GM12892 (cell line): ENCODE data around the gene ARHGAP27. TPM values are rescaled to one million over a fixed set of nuclear protein-coding genes. Genes with fewer than 3 reads are reported as not detected.
"Not testable (repeated sequence)": the region's sequence is repeated elsewhere in the genome, so short reads cannot be mapped to it uniquely, and the experiment has no call there.

Experiments used
- DNase-seq: peaks from one replicate; pipeline ENCODE4 v3.0.0; 2011; ENCODE audit not compliant: insufficient read length
- FAIRE-seq: peaks from 2 replicates; lab custom pipeline; 2011; peaks lifted over from hg19 to GRCh38; lab: Jason Lieb, UNC
- POLR2A ChIP-seq: IDR thresholded peaks from 2 replicates; pipeline ENCODE4 v1.6.1; 2011; ENCODE audit warnings: low read depth, low read length, control low read depth
- POLR2AphosphoS5 ChIP-seq: IDR thresholded peaks from 2 replicates; pipeline ENCODE4 v1.6.1; 2011; ENCODE audit warnings: low read depth, low read length, control low read depth
- TAF1 ChIP-seq: IDR thresholded peaks from 2 replicates; pipeline ENCODE4 v1.6.1; 2011; ENCODE audit warnings: low read depth, mild to moderate bottlenecking, control low read depth, low read length, borderline replicate concordance
- polyA plus RNA-seq: library from polyadenylated mRNA; unstranded; fragments of >200 nt; gene quantifications from one replicate; pipeline ENCODE4 v1.2.1, GENCODE V29; 2012; ENCODE audit warnings: missing spikeins, inconsistent platforms; ENCODE audit not compliant: missing spikeins

Gene ARHGAP27
- polyA plus RNA-seq = 10.4 TPM

- FAIRE-seq (no peak), DNase-seq (no peak)
- TF ChIP-seq POLR2AphosphoS5 (no peak), TAF1 (no peak), POLR2A (no peak)
Observed at GRCh38 chr17:45432405-45433158, at the start of gene ARHGAP27. Gene ARHGAP27, minus strand, starts transcription at chr17:45432870. Its CDS starts 2,591 bp downstream, at chr17:45430279.

- not testable (repeated sequence) for DNase-seq, FAIRE-seq
Observed at GRCh38 chr17:45482317-45482716, 49.6 kb upstream of the ARHGAP27 start.

- DNase-seq, FAIRE-seq: not testable (repeated sequence)
Observed at GRCh38 chr17:45475436-45475835, 42.8 kb upstream of the ARHGAP27 start.

GRCh38 chr17:45472249-45472648 lies 39.6 kb upstream of the ARHGAP27 start:
- DNase-seq, FAIRE-seq: not testable (repeated sequence)

GRCh38 chr17:45469204-45469563 lies 36.5 kb upstream of the ARHGAP27 start:
- FAIRE-seq, DNase-seq: not testable (repeated sequence)

- DNase-seq, FAIRE-seq: not testable (repeated sequence)
Observed at GRCh38 chr17:45468293-45469203, 35.9 kb upstream of the ARHGAP27 start.

- FAIRE-seq = peak; percentile 89
- DNase-seq = not testable (repeated sequence)
Observed at GRCh38 chr17:45461524-45462327, 29.1 kb upstream of the ARHGAP27 start.

GRCh38 chr17:45460422-45460821 lies 27.8 kb upstream of the ARHGAP27 start:
- DNase-seq, FAIRE-seq: not testable (repeated sequence)

GRCh38 chr17:45454341-45454740 lies 21.7 kb upstream of the ARHGAP27 start:
- FAIRE-seq, DNase-seq: not testable (repeated sequence)

GRCh38 chr17:45453731-45454130 lies 21.1 kb upstream of the ARHGAP27 start:
- FAIRE-seq, DNase-seq: not testable (repeated sequence)

- DNase-seq, FAIRE-seq: not testable (repeated sequence)
Observed at GRCh38 chr17:45453225-45453534, 20.5 kb upstream of the ARHGAP27 start.

GRCh38 chr17:45452329-45453224 lies 19.9 kb upstream of the ARHGAP27 start:
- not testable (repeated sequence) for DNase-seq
- peak; percentile 66 for FAIRE-seq

- peak; percentile 42 for FAIRE-seq
- DNase-seq = not testable (repeated sequence)
Observed at GRCh38 chr17:45451660-45452059, 19.0 kb upstream of the ARHGAP27 start.
